ENCODE results near the gene LIN7B.

LIN7B gene

GRCh38 chr19:49085020-49085867 is 28.9 kb upstream of the LIN7B start, which contains the start of gene SNRNP70:
SNRNP70 (plus strand) TSS chr19:49085451; CDS start chr19:49086415, 964 bp downstream.
- no peaks in the 10 kb centered on the region for H3K9me3 Mint-ChIP-seq
- peak; percentile 98 for ATAC-seq
- H3K4me1 Mint-ChIP-seq, result peaks cover 24% of the 10 kb centered on the region
- no peaks in the 10 kb centered on the region for H3K27me3 Mint-ChIP-seq
- H3K36me3 Mint-ChIP-seq, result peaks cover 23% of the 10 kb centered on the region
- peak within 1 kb of the TSS; percentile 87 for H3K27ac Mint-ChIP-seq
- peak within 1 kb of the TSS; percentile 100 for H3K4me3 Mint-ChIP-seq

GRCh38 chr19:49085868-49086232 is 28.3 kb upstream of the LIN7B start:
- Mint-ChIP-seq H3K9me3 (no peaks in the 10 kb centered on the region), H3K36me3 (peaks cover 29% of the 10 kb centered on the region), H3K27ac (peak overlapping the region; percentile 87), H3K4me3 (peak overlapping the region; percentile 100), H3K4me1 (peaks cover 30% of the 10 kb centered on the region), H3K27me3 (no peaks in the 10 kb centered on the region)
- ATAC-seq, result no peak

GRCh38 chr19:49086296-49086695 is 27.9 kb upstream of the LIN7B start:
- peak overlapping the region; percentile 100 for H3K4me3 Mint-ChIP-seq
- peaks cover 34% of the 10 kb centered on the region for H3K4me1 Mint-ChIP-seq
- H3K36me3 Mint-ChIP-seq, result peaks cover 33% of the 10 kb centered on the region

GRCh38 chr19:49091391-49092038 is 22.7 kb upstream of the LIN7B start:
- H3K27ac Mint-ChIP-seq, result no peak overlapping the region

More at GRCh38 chr19:49086296-49086695, 27.9 kb upstream of the LIN7B start:
- H3K27me3 Mint-ChIP-seq, result no peaks in the 10 kb centered on the region
- H3K27ac Mint-ChIP-seq, result peak overlapping the region; percentile 87
- H3K9me3 Mint-ChIP-seq, result no peaks in the 10 kb centered on the region
- ATAC-seq, result no peak

GRCh38 chr19:49092686-49093085 is 21.5 kb upstream of the LIN7B start:
- Mint-ChIP-seq H3K4me3 (no peak overlapping the region), H3K36me3 (peaks cover 45% of the 10 kb centered on the region), H3K27ac (no peak overlapping the region), H3K27me3 (no peaks in the 10 kb centered on the region), H3K9me3 (no peaks in the 10 kb centered on the region), H3K4me1 (peaks cover 36% of the 10 kb centered on the region)
- no peak for ATAC-seq

More at GRCh38 chr19:49091391-49092038, 22.7 kb upstream of the LIN7B start:
- Mint-ChIP-seq H3K4me1 (peaks cover 48% of the 10 kb centered on the region), H3K27me3 (no peaks in the 10 kb centered on the region), H3K9me3 (no peaks in the 10 kb centered on the region), H3K36me3 (peaks cover 52% of the 10 kb centered on the region), H3K4me3 (no peak overlapping the region)
- no peak for ATAC-seq

- Mint-ChIP-seq H3K27me3 (no peaks in the 10 kb centered on the region), H3K9me3 (no peaks in the 10 kb centered on the region), H3K36me3 (peaks cover 52% of the 10 kb centered on the region), H3K4me1 (peaks cover 34% of the 10 kb centered on the region), H3K27ac (no peak overlapping the region), H3K4me3 (no peak overlapping the region)
- no peak for ATAC-seq
Measured at GRCh38 chr19:49094505-49095482, 19.4 kb upstream of the LIN7B start.

GRCh38 chr19:49097453-49098288 is 16.5 kb upstream of the LIN7B start:
- Mint-ChIP-seq H3K4me1 (peaks cover 14% of the 10 kb centered on the region), H3K27ac (no peak overlapping the region), H3K36me3 (peaks cover 47% of the 10 kb centered on the region), H3K4me3 (no peak overlapping the region), H3K9me3 (no peaks in the 10 kb centered on the region), H3K27me3 (no peaks in the 10 kb centered on the region)
- peak; percentile 83 for ATAC-seq

GRCh38 chr19:49098795-49099194 is 15.4 kb upstream of the LIN7B start:
- ATAC-seq, result no peak
- Mint-ChIP-seq H3K4me1 (peaks cover 14% of the 10 kb centered on the region), H3K27ac (no peak overlapping the region), H3K27me3 (no peaks in the 10 kb centered on the region), H3K9me3 (no peaks in the 10 kb centered on the region), H3K36me3 (peaks cover 45% of the 10 kb centered on the region), H3K4me3 (no peak overlapping the region)

- H3K4me1 Mint-ChIP-seq, result peaks cover 10% of the 10 kb centered on the region
- H3K36me3 Mint-ChIP-seq, result peaks cover 52% of the 10 kb centered on the region
- no peak for ATAC-seq
- no peak overlapping the region for H3K4me3 Mint-ChIP-seq
- no peak overlapping the region for H3K27ac Mint-ChIP-seq
- no peaks in the 10 kb centered on the region for H3K27me3 Mint-ChIP-seq
- H3K9me3 Mint-ChIP-seq, result no peaks in the 10 kb centered on the region
Measured at GRCh38 chr19:49101160-49101559, 13.0 kb upstream of the LIN7B start.

GRCh38 chr19:49102303-49102702 is 11.9 kb upstream of the LIN7B start:
- H3K27ac Mint-ChIP-seq, result no peak overlapping the region
- H3K36me3 Mint-ChIP-seq, result peaks cover 60% of the 10 kb centered on the region
- no peaks in the 10 kb centered on the region for H3K9me3 Mint-ChIP-seq
- peaks cover 17% of the 10 kb centered on the region for H3K4me1 Mint-ChIP-seq
- no peak overlapping the region for H3K4me3 Mint-ChIP-seq
- no peaks in the 10 kb centered on the region for H3K27me3 Mint-ChIP-seq
- ATAC-seq, result no peak

GRCh38 chr19:49103331-49104085 is 10.7 kb upstream of the LIN7B start:
- Mint-ChIP-seq H3K27ac (no peak overlapping the region), H3K27me3 (no peaks in the 10 kb centered on the region), H3K9me3 (no peaks in the 10 kb centered on the region), H3K36me3 (peaks cover 64% of the 10 kb centered on the region), H3K4me1 (peaks cover 17% of the 10 kb centered on the region), H3K4me3 (no peak overlapping the region)
- ATAC-seq, result no peak

GRCh38 chr19:49104229-49104864 is 9.8 kb upstream of the LIN7B start:
- Mint-ChIP-seq H3K27ac (peak overlapping the region; percentile 33), H3K36me3 (peaks cover 64% of the 10 kb centered on the region)
- ATAC-seq, result no peak

GRCh38 chr19:49106648-49107135 is 7.5 kb upstream of the LIN7B start:
- Mint-ChIP-seq H3K9me3 (no peaks in the 10 kb centered on the region), H3K36me3 (peaks cover 48% of the 10 kb centered on the region), H3K27ac (no peak overlapping the region), H3K27me3 (no peaks in the 10 kb centered on the region), H3K4me3 (no peak overlapping the region), H3K4me1 (peaks cover 17% of the 10 kb centered on the region)
- peak; percentile 78 for ATAC-seq

More at GRCh38 chr19:49104229-49104864, 9.8 kb upstream of the LIN7B start:
- H3K27me3 Mint-ChIP-seq, result no peaks in the 10 kb centered on the region
- H3K9me3 Mint-ChIP-seq, result no peaks in the 10 kb centered on the region
- H3K4me3 Mint-ChIP-seq, result no peak overlapping the region
- peaks cover 17% of the 10 kb centered on the region for H3K4me1 Mint-ChIP-seq

Measured in stimulated activated memory B cell treated with anti-CD40 and anti-IgM and Interleukin-4, amounts not matched to agents 10 μg/mL and 1 μg/mL and 100 μg/mL, for 72 hours (primary cell).